Measurements from ENCODE around the gene FMO3.

- no peak for TF ChIP-seq EP300 (IDR thresholded peaks at IDR 0.05)
- no peak for TF ChIP-seq POLR2AphosphoS5 (IDR thresholded peaks at IDR 0.05)
- TF ChIP-seq CTCF (IDR thresholded peaks at IDR 0.05), result no peak
- TF ChIP-seq POLR2A (IDR thresholded peaks at IDR 0.05; ENCODE audit: low read depth), result no peak
Measured at GRCh38 chr1:171113382-171113781, 22.7 kb downstream of the FMO3 start.
